HTERT RPE-1 (cell line): ENCODE results near the gene TTC7B.

Source experiments
- in situ Hi-C: fragments of 300-500 bp; cut with MboI; formaldehyde crosslinking; loops from 4 replicates; pipeline ENCODE4 v1.14.3; 2020; ENCODE audit warnings: low sequenced_read_pairs

The TTC7B gene

DNA sequence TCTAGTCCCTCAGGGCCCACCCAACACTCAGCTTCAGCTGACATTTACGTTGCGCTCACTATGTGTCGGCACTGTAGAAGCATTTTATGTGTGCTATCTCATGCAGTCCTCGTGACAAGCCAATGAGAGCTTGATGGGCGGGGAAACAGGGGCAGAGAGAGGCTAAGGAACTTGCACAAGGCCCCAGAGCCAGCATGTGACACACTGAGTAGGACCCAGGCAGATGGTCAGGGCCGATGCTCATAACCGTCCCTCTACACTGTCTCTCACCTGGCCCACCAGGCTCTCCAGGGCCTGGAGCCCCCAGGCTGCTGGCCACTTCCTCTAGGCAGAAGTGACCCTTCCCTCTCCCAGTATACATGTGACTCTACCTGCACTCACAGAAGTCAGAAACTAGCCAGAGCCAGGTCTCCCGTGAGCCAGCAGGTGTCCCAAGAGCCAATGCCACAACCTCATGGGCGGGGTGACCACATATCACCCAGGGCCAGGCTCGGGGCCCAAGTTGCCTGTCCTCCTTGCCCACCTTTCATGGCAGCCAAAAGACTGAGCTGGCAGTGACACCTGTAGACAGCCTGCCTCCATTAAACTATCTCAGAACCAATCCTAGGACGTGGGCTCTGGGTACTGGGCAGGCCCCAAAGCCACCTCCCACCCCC, 38.3 kb downstream of the TTC7B start:
- in situ Hi-C loops = no loop called here

DNA sequence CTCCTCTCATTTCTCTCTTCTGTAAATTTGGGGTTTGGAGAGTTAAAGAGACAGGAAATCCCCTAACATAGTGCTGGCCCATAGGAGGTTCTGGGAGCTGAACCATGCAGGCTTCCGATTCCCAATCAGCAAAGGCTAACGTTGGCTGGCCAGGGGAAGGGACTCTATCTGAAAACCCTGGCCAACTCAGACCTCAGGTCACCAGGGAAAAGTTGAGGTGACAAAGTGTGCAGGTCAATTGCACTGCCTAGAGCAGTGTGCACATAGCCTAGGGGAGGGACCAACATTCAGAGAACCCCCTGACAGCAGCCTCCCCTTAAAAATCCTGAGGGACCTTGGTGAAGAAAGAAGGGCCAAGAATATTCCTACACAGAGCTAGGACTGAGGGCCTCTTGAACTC, 38.9 kb downstream of the TTC7B start:
- in situ Hi-C loops = no loop called here

DNA sequence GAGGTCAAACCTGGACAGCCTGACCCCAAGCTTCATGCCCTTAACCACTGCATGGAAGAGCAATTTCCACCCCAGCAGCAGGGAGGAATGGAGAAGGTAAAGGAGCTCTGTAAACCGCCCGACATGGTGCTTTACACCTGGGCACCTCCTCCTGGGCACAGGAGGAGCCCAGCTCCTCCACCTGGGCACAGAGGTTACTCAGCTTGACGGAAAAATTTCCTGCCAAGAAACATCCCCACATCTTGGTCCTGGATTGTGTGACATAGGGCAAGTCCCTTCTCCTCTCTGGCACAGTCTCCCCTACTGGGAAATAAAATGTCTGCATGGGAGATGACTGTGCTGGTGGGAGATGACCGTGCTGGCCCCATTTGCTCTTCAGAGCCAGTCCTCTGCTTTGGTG, 40.8 kb downstream of the TTC7B start:
- in situ Hi-C loops = no loop called here

DNA sequence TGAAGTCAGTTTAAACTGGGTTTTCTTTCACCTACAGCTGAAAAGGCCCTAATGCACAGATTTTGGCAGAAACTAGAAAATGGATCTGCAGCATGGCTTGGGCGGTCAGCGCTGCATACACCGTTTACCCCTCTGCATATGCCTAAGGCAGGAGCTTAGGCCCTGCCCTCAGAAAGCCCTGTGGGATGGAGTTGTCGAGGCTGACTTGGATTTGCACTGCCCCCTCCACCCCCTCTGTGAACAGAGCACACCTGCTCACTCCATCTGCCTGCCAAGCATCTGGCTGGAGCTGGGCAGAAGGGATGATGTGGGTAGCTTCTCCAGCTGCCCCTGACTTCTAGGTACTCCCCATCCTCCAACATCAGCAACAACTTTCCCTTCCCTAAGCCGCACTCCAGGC, 41.9 kb downstream of the TTC7B start:
- in situ Hi-C loops = no loop called here

DNA sequence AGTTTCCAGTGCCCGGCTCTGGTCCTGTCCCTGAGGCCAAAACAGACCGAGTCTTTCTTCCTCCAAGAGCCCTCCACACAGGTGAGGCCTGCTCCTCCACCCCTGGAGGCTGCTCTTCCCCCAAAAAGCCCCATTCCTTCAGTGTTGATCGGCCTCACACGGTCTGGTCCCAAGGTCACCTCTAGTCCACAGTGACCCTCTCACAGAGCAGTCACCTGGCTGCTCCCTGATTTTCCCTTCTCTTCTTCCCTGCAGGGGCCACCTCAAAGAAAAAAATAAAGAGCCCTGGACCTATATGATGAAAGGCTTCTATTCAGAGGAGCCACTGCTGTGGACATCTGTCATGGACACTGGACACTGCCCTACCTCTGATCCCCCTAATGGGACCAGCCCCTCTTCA, 42.5 kb downstream of the TTC7B start:
- in situ Hi-C loops = no loop called here

DNA sequence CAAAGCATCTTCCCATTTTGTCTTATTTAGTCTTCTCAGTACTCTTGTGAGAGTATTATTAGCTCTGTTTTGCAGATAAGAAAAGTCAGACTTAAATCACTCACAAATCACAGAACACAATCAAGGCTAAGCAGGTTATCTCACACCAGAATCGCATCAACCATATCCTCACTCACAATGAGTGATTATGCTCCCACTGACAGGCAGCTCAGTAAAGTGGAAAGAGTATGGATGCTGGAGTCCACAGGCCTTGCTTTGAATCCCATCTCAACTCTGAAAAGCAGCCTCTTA, 43.1 kb downstream of the TTC7B start:
- in situ Hi-C loops = no loop called here

DNA sequence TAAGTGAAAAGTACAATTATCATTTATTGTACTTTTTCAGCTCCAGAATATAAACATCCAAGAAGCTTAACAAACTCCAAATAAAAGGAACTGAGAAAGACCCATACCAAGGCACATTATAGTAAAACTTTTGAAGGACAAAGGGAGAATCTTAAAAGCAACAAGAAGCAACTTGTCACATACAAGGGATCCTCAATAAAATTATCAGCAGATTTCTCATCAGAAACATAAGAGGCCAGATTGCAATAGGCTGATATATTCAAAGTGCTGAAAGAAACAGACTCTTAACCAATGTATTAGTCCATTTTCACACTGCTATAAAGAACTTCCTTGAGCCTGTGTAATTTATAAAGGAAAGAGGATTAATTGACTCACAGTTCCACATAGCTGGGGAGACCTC, 48.3 kb downstream of the TTC7B start:
- in situ Hi-C loops = no loop called here

DNA sequence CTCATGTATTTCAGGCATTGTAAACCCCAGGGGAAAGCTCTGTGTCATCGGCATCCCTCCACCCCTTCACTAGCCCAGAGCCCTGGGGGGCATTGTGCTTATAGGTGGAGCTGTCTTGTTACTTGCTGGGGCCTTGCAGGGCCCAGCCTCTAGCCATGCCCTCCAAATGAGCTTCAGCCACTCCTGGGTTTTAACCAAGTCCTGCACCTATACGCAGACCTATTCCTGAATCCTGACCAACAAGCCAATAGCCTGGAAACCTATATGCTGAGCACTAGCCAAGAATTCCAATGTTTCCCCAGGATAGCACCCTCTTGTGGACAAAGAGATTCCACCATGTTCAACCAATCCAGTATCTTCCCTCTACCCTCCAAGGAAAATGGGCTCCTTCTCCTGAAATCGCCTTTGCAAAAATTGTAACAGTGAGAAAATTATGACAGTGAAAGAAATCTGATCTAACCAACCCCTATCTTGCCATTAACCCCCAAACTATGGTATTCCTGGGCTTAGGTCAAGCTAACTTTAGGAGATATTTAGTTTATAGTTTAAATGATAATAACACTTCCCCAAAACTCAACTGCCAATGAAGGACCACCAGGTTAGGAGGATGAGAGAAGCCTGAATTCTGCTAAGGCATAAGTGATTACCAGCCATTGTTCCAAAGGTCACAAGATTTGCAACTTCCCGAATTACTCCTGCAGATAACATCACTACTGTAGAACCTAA, 55.5 kb downstream of the TTC7B start:
- in situ Hi-C loops = no loop called here

DNA sequence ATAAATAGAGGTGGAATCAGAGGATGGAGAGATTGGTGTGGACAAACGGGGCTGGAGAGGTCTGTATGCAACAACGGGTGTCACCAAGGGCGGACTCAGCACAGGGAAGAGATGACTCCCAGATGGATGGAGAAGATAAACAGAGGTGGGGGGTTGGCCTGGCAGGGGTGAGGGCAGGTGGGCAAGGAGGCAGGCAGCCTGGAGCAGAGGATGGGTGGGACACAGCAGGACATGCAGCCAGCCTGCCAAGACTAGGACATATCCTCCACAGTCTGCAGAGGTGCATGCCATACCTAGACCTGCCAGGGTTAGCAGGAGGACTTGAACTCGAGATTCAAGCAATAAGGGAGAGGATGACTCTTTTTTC, 56.2 kb downstream of the TTC7B start:
- in situ Hi-C loops = no loop called here

DNA sequence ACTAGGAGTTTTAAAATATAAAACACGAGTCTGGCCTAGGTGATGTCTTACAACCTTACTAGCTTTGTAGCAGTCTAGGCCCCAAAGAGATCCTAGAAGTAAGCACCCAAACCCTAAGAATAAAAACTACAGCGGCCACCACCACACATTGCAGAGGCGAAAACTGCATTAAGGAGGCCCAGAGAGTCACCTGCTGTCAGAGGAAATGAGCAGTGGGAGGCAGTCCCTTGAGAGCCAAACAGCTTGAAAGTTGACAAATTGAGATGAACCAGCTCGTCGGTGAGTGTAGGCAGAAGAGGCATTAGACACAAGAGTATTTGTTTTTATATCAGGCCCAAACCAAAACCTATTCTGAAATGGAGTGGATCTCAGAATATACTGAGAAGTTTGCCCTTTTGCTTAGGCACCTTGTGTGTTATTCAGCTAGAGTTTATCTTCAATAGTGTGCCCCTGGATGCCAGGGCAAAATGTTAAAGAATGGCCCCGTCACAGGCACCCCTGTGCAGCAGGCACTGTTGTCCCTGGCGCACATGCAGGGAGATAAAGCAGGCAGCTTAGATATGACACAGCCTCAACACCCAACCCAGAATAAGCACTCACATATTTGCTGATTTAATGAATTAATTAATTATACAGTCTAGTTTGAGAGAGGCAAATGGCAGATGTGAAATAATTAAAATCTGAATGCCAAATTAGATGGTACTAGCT, 56.7 kb downstream of the TTC7B start:
- in situ Hi-C loops = no loop called here

DNA sequence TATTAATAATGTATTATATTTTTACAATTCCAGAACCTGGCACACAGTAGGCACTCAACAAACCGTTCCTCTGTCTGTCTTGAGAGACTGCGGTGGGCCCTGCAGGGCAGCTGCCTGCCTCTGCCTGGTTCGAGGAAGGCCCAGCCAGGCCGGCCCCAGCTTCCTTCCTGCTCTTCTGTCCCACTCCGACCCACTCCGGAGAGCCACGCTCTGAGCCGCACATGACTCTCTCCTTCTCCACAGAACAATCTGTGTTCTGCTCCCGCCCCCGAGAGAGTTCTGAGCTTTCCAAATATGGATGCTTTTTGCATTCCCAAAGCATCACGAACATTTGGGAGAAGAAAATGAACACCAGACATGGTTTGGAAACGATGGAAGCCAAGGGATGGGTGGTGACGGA, 57.3 kb downstream of the TTC7B start:
- in situ Hi-C loops = no loop called here

DNA sequence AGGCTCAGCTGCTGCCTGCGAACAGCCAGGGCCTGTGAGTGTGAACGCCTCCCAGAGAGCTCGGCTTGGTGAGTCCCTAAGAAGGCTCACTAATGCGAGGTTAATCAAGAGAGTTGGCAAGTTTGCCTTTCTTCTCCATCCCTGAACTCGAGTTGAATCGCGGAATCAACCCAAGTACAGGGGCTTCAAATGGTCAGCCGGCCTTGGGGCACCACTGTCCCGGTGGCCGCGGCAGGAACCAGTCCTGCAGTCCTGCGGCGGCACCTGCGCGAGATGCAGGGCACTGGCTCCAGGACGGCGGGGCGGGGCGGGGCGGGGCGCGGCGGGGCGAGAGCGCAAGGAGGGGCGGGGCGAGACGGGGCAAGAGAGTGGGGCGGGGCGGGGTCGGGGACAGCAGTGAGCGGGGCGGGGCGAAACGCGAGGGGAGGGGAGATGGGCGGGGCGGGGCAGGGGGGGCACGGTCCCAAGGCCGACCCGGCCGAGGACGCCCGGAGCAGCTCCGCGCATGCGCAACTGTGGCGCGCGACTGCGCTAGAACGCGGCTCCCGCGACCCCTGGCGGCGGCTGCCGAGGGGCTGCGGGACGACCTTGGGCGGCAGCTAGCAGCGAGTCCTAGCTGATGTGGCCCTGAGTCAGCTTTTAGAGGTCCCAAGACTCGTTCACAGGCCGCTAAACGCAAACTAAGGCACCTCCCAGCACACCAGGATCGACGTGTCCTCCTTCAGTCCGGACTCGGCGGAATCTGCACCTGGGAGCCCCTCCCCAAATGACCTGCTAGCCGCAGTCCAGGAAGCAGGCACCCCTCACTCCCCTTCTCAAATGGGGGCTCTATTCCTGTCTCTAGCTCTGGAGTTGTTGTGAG, 58.0 kb downstream of the TTC7B start:
- in situ Hi-C loops = no loop called here

DNA sequence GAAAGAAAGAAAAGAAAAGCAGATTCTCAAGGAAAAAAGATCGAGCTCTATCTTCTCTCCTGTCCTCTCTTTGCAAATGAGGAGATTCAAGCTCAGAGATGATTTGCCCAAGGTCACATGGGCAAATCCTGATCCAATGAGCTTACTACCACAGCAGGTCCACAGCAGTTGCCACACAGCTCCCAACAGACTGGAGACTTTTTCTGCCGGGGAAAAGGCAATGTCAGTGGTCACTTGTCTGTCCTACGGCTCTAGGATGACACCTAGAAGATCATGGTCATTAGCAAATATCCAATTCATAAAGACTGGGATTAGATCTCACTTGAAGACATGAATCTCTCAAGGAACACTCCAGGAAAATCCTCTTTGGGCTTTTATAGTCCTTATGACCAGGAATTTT, 58.8 kb downstream of the TTC7B start:
- in situ Hi-C loops = no loop called here

DNA sequence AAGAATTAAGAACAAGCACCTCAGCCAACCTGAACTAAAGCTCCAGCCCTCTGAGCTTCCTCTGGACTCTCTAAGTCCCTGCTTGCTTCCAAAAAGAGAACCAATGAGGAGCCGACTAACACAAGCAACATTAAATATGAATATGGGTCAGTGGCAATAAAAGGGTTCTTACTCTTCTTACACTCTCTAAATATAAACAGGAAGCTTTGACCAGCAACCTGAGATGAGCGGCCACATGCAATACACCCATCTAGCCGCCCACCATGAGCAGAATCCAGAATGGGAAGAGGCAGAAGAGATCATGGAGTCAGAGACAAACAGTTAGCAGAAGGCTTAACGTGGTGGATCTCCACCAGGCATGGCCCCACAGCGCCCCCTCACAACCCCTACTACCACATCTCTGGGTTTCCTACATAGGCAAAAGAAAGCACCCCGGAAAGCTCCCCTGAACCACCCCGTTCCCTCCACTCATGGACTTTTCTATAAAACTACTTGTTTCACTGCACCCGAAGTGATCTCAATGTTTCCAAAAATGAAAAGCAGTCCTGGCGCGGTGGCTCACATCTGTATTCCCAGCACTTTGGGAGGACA, 59.4 kb downstream of the TTC7B start:
- in situ Hi-C loops = no loop called here

DNA sequence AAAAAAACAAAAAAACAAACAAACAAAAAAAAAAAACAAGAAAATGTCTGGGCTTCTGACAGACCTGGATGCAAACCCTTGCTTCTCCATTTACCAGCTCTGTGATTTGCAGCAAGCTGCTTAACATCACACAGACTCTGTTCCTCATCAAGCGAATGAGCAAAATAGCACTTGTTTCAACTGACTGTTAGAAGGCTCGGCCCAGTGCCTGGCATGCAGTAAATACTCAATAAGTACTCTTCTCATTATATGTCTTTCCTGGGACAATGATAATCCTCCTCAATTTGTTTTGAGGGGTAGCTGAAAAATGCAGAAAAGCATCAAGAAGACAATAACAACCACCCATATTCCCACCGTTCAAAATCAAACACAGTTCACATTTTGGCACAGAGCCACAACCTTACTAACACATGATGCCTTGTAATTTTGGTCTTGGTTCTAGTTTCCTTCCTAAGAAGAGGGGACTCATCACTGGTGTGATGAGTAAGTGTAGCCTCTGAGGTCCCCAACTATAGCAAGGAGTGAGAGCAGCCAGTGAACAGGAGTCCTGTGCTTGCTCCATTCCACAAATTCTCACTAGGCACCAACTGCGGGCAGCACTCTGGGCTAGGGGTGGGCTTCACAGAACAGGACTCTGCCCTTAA, 60.4 kb downstream of the TTC7B start:
- in situ Hi-C loops = no loop called here

DNA sequence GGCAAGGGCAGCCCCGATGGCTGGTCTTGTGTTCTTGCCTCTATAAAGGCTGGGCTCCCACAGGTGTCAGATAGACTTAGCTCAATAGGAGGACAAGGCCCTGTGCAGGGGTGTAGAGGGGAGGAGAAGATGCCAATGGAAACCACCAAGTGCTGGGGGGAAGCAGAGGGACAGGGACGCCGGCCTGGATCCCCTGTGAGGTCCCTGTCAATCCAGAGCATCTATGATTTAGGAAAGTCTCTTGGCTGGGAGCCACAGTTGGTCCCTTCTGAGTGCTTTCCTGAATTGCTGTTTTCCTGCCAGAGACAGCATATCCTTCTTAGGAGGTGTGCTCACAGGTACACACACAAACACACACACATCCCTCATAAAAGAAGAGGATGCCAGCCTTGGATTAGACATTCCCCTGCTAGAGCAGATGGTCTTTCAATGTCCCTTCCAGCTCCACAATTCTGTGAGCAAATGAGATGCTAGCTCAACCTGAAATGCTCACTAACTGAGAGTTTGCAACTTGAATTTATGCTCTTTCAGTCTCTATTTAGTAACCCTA, 62.7 kb downstream of the TTC7B start:
- in situ Hi-C loops = no loop called here

DNA sequence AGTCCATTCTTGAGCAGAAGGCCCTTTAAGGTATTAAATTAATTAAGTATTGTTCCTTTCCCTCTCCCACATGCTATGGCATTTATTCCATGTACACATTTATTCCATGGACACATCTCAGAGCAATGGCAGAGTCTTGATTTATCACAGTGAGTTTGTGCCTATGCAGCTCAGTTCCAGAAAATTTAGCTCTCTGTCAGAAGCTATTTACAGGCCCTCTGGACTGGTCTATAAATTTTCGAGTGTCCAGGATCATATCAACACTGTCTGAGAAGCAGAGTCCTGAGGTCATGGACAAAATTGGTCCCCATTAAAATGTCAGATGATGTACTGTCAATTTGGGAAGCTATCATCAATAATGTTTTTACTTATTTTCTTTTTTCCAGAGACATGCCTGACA, 65.5 kb downstream of the TTC7B start:
- in situ Hi-C loops = no loop called here

DNA sequence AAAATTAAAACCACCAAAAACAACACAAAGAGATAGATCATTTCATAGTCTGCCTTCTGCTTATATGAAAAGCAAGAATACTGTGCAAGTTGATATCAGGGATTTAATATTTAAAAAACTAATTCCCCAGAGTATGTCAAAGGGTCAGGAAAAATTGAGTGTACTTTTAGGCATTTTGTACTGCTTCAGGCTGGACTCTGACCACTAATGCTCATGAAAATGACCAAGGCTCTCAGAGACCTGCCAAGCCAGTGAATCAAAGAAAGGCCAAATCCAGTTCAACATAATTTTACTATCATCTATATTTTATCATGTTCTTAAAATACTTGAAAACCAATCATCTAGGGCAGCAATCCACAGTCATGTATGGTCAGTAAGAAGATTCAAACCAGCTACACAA, 66.0 kb downstream of the TTC7B start:
- in situ Hi-C loops = no loop called here

DNA sequence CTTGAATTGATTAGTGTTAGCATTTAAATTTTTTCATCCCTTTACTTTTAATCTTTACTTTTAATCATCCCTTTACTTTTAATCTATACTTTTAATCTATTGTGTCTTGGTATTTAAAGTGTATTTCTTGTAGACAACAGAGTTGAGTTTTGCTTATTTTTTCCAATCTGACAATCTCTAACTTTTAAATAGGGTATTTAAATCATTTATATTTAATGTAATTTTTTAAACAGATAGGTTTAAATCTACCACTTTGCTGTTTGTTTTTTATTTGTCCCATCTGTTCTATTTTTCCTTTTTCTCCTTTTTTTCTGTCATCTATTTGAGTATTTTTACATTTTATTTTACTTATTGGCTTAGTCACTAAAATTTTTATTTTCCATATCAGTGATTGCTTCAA, 68.3 kb downstream of the TTC7B start:
- in situ Hi-C loops = no loop called here

DNA sequence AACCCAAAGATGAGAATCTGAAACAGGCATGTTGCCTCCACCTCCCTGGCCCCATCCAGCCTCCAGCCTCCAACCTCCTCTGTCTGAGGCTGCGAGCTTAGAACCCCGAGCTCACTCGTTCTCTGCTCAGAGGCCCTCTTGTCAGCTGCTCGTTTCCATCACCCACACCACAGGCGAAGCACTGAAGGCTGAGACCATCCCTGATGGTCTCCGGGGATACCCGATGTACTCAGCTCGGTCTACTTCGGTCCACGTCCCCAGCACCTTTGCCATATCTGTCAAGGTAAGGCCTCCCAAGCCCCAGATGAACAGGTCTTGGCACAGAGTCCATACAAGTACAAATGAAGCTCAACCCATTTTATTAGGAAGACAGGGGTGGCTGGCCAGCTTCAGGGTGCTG, 72.4 kb downstream of the TTC7B start:
- in situ Hi-C loops = no loop called here
